Right renal pelvis (tissue), 4 donors: ENCODE results near the gene RBMY1J. TPM values are rescaled to one million over a fixed set of nuclear protein-coding genes. Genes with fewer than 3 reads are reported as not detected.
"Not testable (repeated sequence)": the region's sequence is repeated elsewhere in the genome, so short reads cannot be mapped to it uniquely, and the experiment has no call there.

Source experiments
- DNase-seq, 4 donors: peaks; one replicate each; pipeline ENCODE4 v3.0.0-alpha.2; 2013; ENCODE audit warnings: low read depth in 4 of 4, low spot score in 3 of 4, missing footprints in 1 of 4
- polyA plus RNA-seq, 4 donors: library from polyadenylated mRNA; unstranded; fragments of 120-200 nt; gene quantifications; one replicate each; pipeline ENCODE4 v1.2.1, GENCODE V29; 2013; ENCODE audit not compliant: insufficient read length in 4 of 4

RBMY1J gene
- polyA plus RNA-seq, result not detected

DNA sequence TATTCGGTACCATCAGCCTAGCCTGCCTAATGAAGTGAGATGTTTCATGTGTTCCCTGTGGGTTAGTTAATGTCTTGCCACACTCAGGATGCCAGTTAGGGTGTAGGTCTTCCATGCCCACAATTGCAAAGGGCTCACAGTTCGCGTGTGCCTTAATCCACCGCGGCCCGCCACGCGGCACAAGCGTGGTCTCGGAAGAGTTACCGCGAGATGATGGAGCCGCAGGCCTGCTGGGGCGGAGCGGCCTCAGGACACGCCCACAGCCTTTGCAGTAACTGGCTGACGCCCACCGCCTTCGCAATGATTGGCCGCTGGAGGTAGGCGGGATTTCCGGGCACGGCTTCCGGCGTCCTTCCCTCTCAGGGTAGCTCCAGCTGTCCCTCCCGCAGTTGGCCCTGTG is at the start of gene RBMY1J:
Gene RBMY1J, plus strand, starts transcription at position 301 of the 400 bp plus-strand sequence. CDS start 2,038 bp downstream, outside the sequence.
- DNase-seq, result not testable (repeated sequence)

DNA sequence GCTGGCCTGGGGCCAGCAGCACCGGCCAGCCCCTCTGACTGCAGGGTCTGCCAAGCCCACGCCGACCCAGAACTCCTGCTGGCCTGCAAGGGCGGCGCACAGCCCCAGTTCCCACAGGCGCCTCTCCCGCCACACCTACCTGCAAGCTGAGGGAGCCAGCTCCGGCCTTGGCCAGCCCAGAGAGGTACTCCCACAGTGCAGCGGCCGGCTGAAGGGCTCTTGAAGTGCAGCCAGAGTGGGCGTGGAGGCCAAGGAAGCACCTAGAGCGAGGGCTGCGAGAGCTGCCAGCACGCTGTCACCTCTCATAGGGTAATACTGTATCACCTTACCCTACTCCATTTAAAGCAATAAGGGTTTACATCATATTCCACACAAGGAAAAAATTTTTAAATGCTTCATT is 35.8 kb upstream of the RBMY1J start:
- no peak for DNase-seq

GRCh38 chrY:22370623-22371022 is 32.6 kb upstream of the RBMY1J start:
- no peak for DNase-seq

- DNase-seq, result no peak
These were observed 29.7 kb upstream of the RBMY1J start for GRCh38 chrY:22373494-22373893.

DNA sequence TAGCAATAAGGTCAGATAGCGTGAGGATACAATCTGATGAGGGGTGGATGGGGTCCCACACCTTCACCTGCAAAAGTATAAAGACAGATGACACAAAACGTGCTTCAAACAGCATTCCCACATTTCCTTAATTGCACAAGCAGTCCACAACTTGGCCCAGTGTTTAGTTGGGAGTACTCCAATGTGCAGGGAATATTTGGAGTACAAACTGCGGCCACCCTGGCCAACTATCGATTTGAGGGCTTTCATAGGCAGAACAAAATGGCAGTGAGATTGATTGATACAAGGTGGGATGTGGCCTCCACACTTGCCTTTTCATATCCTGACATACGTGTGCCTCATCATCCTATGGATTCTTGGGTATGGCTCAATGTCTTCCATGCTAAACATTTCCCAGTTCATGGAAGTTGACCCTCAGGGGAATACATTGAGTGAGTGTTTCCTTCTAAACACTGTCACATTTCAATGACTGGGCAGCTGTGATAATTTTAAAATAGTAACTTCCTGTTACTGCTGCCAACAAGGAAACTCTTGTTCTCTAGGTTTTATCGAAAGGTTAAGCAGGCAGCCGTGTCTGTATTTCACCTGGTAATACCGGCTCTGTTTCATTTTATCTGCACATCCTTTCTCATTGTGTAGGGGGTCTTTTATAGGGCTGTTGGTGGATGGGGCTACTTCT is 41.6 kb downstream of the RBMY1J start:
- not testable (repeated sequence) for DNase-seq

DNA sequence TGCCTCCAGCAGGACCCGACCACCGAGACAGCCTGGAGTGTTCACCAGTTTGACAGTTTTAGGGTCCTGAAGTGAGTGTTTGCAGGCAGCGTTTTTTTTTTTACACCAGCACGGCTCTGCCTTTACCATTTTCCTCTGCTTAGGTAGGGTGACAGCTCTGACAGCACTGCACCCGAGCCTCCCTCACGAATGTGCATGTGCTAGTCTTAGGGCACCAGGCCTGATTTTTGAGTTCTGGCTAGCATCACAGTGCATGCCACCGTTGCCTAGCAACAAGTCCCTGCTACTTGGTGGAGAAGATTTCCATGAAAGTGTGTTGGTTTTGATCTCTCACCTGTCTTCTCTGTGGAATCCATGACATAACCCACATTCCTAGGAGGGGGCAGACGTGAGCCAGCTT is 52.3 kb downstream of the RBMY1J start:
- not testable (repeated sequence) for DNase-seq

- DNase-seq, result not testable (repeated sequence)
These were observed 58.8 kb downstream of the RBMY1J start for GRCh38 chrY:22461962-22462361.

Other genes with a start within 250 kb of the RBMY1J start
- not detected for gene RBMY1F, start 220.5 kb upstream of the RBMY1J start, polyA plus RNA-seq